ENCODE results near the gene POP4. TPM values are rescaled to one million over a fixed set of nuclear protein-coding genes. Genes with fewer than 3 reads are reported as not detected.

POP4 gene
- total and polyA plus RNA-seq, 9 of the 15 experiments (the other 6 are each of a cell fraction or from before 2014, with no cell fraction given) = 42.1 to 128 (median 99.0) TPM

GRCh38 chr19:29665215-29665825 is 59.2 kb downstream of the POP4 start, which contains the start of gene PLEKHF1 (continued):
- TF ChIP-seq ZNF318 (IDR thresholded peaks at IDR 0.05; ENCODE audit: borderline replicate concordance in 1 of 2, low read depth in 1 of 2) = no peak
- TF ChIP-seq ZNF717 (CRISPR knock-in tag; IDR thresholded peaks at IDR 0.05) = no peak
- no peak for TF ChIP-seq ZKSCAN8 (CRISPR knock-in tag; IDR thresholded peaks at IDR 0.05)
- TF ChIP-seq ZBED1 (IDR thresholded peaks at IDR 0.05) = no peak
- TF ChIP-seq ZNF668 (CRISPR knock-in tag; IDR thresholded peaks at IDR 0.05) = no peak
- no peak for TF ChIP-seq TCF7L2 (IDR thresholded peaks at IDR 0.05; ENCODE audit: low read depth, low read length)
- no peak for TF ChIP-seq CREB3L1 (IDR thresholded peaks at IDR 0.05; ENCODE audit: borderline replicate concordance, low read depth)
- no peak for TF ChIP-seq ZNF57 (CRISPR knock-in tag; IDR thresholded peaks at IDR 0.05)
- no peak for TF ChIP-seq ZBTB49 (CRISPR knock-in tag; IDR thresholded peaks at IDR 0.05; ENCODE audit: borderline replicate concordance)
- TF ChIP-seq CREBBP (IDR thresholded peaks at IDR 0.05; ENCODE audit: low read depth, low read length) = no peak
- TF ChIP-seq JUN (IDR thresholded peaks at IDR 0.05; ENCODE audit: borderline replicate concordance, low read depth, low read length) = peak; percentile 6; the same call in 1 of the 2 replicates
- no peak for TF ChIP-seq JUN (CRISPR knock-in tag; IDR thresholded peaks at IDR 0.05; ENCODE audit: borderline replicate concordance)
- TF ChIP-seq SMAD1 (IDR thresholded peaks at IDR 0.05; ENCODE audit: low read depth, low read length, partially characterized antibody) = no peak
- no peak for TF ChIP-seq SP2 (IDR thresholded peaks at IDR 0.05; ENCODE audit: extremely low read depth, low read depth, low read length, poor library complexity, severe bottlenecking)

All from K562 (cell line).